Measurements from ENCODE around the gene BRINP2.

Gene BRINP2

GRCh38 chr1:177257576-177257975, 86.8 kb downstream of the BRINP2 start:
- in situ Hi-C loops (cut with MboI; ENCODE audit: low sequenced_read_pairs): no loop called here

GRCh38 chr1:177270863-177271262, 100.1 kb downstream of the BRINP2 start:
- in situ Hi-C loops (cut with MboI; ENCODE audit: low sequenced_read_pairs): no loop called here

GRCh38 chr1:177273141-177273540, 102.4 kb downstream of the BRINP2 start:
- in situ Hi-C loops (cut with MboI; ENCODE audit: low sequenced_read_pairs): no loop called here

- in situ Hi-C loops (cut with MboI; ENCODE audit: low sequenced_read_pairs): no loop called here
Observed at GRCh38 chr1:177274687-177275211, 104.0 kb downstream of the BRINP2 start.

- in situ Hi-C loops (cut with MboI; ENCODE audit: low sequenced_read_pairs): no loop called here
Observed at GRCh38 chr1:177275736-177276135, 105.0 kb downstream of the BRINP2 start.

GRCh38 chr1:177278626-177279390, 108.0 kb downstream of the BRINP2 start:
- in situ Hi-C loops (cut with MboI; ENCODE audit: low sequenced_read_pairs): no loop called here

- in situ Hi-C loops (cut with MboI; ENCODE audit: low sequenced_read_pairs): no loop called here
Observed at GRCh38 chr1:177281901-177282300, 111.1 kb downstream of the BRINP2 start.

- in situ Hi-C loops (cut with MboI; ENCODE audit: low sequenced_read_pairs): no loop called here
Observed at GRCh38 chr1:177282976-177283375, 112.2 kb downstream of the BRINP2 start.

- in situ Hi-C loops (cut with MboI; ENCODE audit: low sequenced_read_pairs): no loop called here
Observed at GRCh38 chr1:177283380-177283779, 112.6 kb downstream of the BRINP2 start.

- in situ Hi-C loops (cut with MboI; ENCODE audit: low sequenced_read_pairs): no loop called here
Observed at GRCh38 chr1:177286396-177286795, 115.6 kb downstream of the BRINP2 start.

GRCh38 chr1:177287270-177287669, 116.5 kb downstream of the BRINP2 start:
- in situ Hi-C loops (cut with MboI; ENCODE audit: low sequenced_read_pairs): no loop called here

GRCh38 chr1:177287994-177288393, 117.2 kb downstream of the BRINP2 start:
- in situ Hi-C loops (cut with MboI; ENCODE audit: low sequenced_read_pairs): no loop called here

GRCh38 chr1:177289532-177289931, 118.8 kb downstream of the BRINP2 start:
- in situ Hi-C loops (cut with MboI; ENCODE audit: low sequenced_read_pairs): no loop called here

GRCh38 chr1:177300431-177300830, 129.7 kb downstream of the BRINP2 start:
- in situ Hi-C loops (cut with MboI; ENCODE audit: low sequenced_read_pairs): no loop called here

GRCh38 chr1:177301425-177302124, 130.8 kb downstream of the BRINP2 start:
- in situ Hi-C loops (cut with MboI; ENCODE audit: low sequenced_read_pairs): no loop called here

- in situ Hi-C loops (cut with MboI; ENCODE audit: low sequenced_read_pairs): no loop called here
Observed at GRCh38 chr1:177302357-177303044, 131.7 kb downstream of the BRINP2 start.

GRCh38 chr1:177305040-177306018, 134.6 kb downstream of the BRINP2 start:
- in situ Hi-C loops (cut with MboI; ENCODE audit: low sequenced_read_pairs): no loop called here

GRCh38 chr1:177306019-177306415, 135.3 kb downstream of the BRINP2 start:
- in situ Hi-C loops (cut with MboI; ENCODE audit: low sequenced_read_pairs): no loop called here

GRCh38 chr1:177306981-177307380, 136.2 kb downstream of the BRINP2 start:
- in situ Hi-C loops (cut with MboI; ENCODE audit: low sequenced_read_pairs): no loop called here

GRCh38 chr1:177307771-177308170, 137.0 kb downstream of the BRINP2 start:
- in situ Hi-C loops (cut with MboI; ENCODE audit: low sequenced_read_pairs): no loop called here

All from HL-60/S4 treated with retinoic acid at 250 ng/mL for 4 days and 3 days (cell line).